Lower lobe of right lung (tissue), 2 donors: ENCODE data around the gene DAB2IP. TPM values are rescaled to one million over a fixed set of nuclear protein-coding genes. Genes with fewer than 3 reads are reported as not detected.
A peak's percentile ranks its signal among the peaks of the same experiment; 100 is the strongest.
"Not testable (repeated sequence)": the region's sequence is repeated elsewhere in the genome, so short reads cannot be mapped to it uniquely, and the experiment has no call there.

Experiments
- ATAC-seq, 2 donors: fragments of 200-7000 bp; cut with Tn5 transposase; one replicate each; pipeline ENCODE4 v1.9.1; 2020 to 2022; ENCODE audit warnings: mild to moderate bottlenecking in 2 of 2, moderate library complexity in 2 of 2
- DNase-seq: peaks from one replicate; pipeline ENCODE4 v3.0.0-alpha.2; 2020
- H3K27ac ChIP-seq: fragments of 200-600 bp; one replicate; pipeline ENCODE4 v1.8.0; 2022
- H3K27me3 ChIP-seq: fragments of 200-600 bp; one replicate; pipeline ENCODE4 v1.8.0; 2022; ENCODE audit warnings: low read depth
- H3K36me3 ChIP-seq: fragments of 200-600 bp; one replicate; pipeline ENCODE4 v1.8.0; 2022; ENCODE audit warnings: mild to moderate bottlenecking
- H3K4me1 ChIP-seq: fragments of 200-600 bp; one replicate; pipeline ENCODE4 v1.8.0; 2022
- H3K4me3 ChIP-seq: fragments of 200-600 bp; one replicate; pipeline ENCODE4 v1.8.0; 2022; ENCODE audit warnings: mild to moderate bottlenecking
- H3K9me3 ChIP-seq: fragments of 200-600 bp; one replicate; pipeline ENCODE4 v1.8.0; 2022
- intact Hi-C: fragments of 100-400 bp; cut with DNase I; formaldehyde crosslinking; loops from one replicate; pipeline ENCODE4 v1.11.0; 2022
- total RNA-seq: library from RNA; stranded (reverse); fragmentation: NEBNext Ultra II Directional; extraction: Animal tissue kit (Norgen Biotek cat#: 25700); gene quantifications from one replicate; pipeline ENCODE4 v1.2.1, GENCODE V29; 2021
- TF ChIP-seq, protein P1 (sequence below): fragments of 200-600 bp; IDR thresholded peaks from one replicate; pipeline ENCODE4 v1.8.0; 2022; ENCODE audit warnings: antibody characterized with exemption, mild to moderate bottlenecking
- donor health status: DM: no; HTN: yes; CAD: no; lungs with severe emphysema.

Gene DAB2IP
- total RNA-seq, 1 donor from 2014 or later, result 54.1 TPM

DNA sequence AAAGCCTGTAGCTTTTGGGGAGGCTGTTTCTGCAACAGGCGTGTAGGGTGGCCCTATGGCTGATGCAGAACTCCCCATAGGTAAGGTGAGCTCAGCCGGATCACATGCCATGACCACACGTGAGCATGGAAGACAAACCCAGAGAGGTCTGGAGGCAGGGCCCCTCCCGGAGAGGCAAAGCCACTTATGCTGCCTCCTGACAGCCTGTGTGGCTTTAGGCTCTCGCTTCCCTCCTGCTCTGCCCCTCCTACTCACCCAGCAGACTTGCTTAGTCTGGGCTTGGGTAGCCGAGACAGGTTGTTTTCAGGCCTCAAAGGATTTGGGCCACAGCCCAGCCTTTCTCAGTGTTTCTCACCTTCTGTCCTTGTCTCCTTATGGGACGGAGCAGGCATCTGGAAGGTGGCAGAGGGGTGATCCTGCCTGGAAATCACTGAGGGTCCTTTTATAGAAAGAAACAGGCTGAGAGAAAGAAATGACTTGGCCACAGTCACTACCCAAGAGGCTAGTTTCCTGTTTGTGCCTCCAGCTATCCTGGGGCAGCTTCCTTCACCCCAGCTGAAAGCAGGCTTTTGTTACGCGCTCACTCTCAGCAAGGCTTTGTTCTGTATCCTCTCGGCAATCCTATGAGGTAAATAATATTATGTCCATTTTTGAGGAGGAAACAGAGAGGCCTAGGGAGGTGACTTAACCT is 89.9 kb downstream of the DAB2IP start:
- Histone ChIP-seq H3K27me3 (no peaks in the 10 kb centered on the region), H3K27ac (peak overlapping the region; percentile 53), H3K4me1 (peaks cover 93% of the 10 kb centered on the region), H3K36me3 (no peaks in the 10 kb centered on the region), H3K4me3 (no peak overlapping the region), H3K9me3 (no peaks in the 10 kb centered on the region)
- intact Hi-C loops, result no loop called here
- no peak for DNase-seq
- TF ChIP-seq, protein P1, sequence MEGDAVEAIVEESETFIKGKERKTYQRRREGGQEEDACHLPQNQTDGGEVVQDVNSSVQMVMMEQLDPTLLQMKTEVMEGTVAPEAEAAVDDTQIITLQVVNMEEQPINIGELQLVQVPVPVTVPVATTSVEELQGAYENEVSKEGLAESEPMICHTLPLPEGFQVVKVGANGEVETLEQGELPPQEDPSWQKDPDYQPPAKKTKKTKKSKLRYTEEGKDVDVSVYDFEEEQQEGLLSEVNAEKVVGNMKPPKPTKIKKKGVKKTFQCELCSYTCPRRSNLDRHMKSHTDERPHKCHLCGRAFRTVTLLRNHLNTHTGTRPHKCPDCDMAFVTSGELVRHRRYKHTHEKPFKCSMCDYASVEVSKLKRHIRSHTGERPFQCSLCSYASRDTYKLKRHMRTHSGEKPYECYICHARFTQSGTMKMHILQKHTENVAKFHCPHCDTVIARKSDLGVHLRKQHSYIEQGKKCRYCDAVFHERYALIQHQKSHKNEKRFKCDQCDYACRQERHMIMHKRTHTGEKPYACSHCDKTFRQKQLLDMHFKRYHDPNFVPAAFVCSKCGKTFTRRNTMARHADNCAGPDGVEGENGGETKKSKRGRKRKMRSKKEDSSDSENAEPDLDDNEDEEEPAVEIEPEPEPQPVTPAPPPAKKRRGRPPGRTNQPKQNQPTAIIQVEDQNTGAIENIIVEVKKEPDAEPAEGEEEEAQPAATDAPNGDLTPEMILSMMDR, result no peak
- ATAC-seq, result no peak

DNA sequence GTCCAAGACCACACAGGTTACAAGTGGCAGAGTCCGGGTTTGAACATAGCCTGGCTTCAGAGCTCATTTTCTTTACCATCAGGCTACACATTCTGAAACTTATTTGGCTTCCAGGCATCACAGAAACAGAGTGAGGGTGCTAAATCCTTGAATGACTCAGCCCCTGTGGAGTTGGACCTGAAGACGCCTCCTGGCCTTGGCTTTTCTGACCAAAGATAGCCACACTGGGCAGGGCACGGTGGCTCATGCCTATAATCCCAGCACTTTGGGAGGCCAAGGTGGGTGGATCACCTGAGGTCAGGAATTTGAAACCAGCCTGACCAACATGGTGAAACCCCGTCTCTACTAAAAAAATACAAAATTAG is 90.5 kb downstream of the DAB2IP start:
- H3K27me3 ChIP-seq, ATAC-seq, DNase-seq, intact Hi-C loops, H3K9me3 ChIP-seq, H3K36me3 ChIP-seq, H3K4me3 ChIP-seq: not testable (repeated sequence)
- Histone ChIP-seq H3K27ac (peak overlapping the region; percentile 53), H3K4me1 (peaks cover 93% of the 10 kb centered on the region)

DNA sequence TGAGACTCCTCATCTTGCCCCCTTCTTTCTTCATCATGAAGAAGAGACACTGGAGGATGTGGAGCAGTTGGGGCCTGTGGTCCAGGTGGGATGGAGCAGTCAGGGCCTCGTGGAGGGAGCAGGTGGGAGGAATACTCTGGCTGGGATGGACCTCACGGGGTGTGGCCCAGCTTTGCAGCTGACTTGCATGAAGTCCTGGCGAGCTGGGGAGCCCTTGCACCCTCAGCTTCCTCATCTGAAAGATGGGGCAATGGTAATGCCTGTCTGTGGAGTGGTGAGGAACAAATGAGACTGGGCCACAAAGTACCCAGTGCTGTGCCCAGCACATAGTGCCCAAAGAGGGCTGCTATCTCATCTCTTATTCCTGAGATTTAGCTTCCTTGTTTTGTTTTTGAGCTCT is 91.5 kb downstream of the DAB2IP start:
- ATAC-seq, result no peak
- H3K4me1 ChIP-seq, result peaks cover 89% of the 10 kb centered on the region
- H3K4me3 ChIP-seq, result peak overlapping the region; percentile 65
- H3K27ac ChIP-seq, result peak overlapping the region; percentile 83
- TF ChIP-seq, protein P1, result no peak
- H3K27me3 ChIP-seq, result no peaks in the 10 kb centered on the region
- no peaks in the 10 kb centered on the region for H3K9me3 ChIP-seq
- DNase-seq, result no peak
- no peaks in the 10 kb centered on the region for H3K36me3 ChIP-seq
- intact Hi-C loops, result no loop called here

DNA sequence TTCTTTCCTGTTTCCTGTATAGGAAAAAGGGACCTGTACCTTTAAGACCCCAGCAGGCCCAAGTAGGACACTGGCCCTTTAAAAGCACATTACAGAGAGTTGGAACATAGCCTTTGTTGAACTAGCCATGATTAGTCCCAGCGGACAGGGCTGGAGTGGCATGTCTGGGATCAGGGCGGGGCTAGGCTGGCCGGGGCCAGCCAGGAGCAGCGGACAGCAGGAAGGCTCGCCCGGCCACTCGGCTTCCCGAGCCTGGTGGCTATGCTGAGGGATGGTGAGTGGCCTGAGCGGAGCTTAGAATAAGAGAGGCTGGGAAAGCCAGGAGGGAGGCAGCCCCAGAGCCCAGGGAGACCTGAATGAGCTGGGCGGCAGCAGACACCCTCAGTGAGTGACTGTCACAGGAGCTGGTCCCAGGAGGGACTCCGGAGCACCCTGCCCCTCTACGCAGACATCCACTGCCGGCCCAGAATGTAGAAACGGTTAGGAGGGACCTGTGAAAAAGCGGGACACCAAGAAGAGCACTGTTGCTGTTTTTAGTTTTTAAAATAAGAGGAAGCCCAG is 92.1 kb downstream of the DAB2IP start:
- intact Hi-C loops, result no loop called here
- H3K9me3 ChIP-seq, result no peaks in the 10 kb centered on the region
- H3K27me3 ChIP-seq, result no peaks in the 10 kb centered on the region
- TF ChIP-seq, protein P1, result peak; percentile 37
- H3K36me3 ChIP-seq, result no peaks in the 10 kb centered on the region
- peaks cover 89% of the 10 kb centered on the region for H3K4me1 ChIP-seq
- peak; percentile 93 for ATAC-seq
- DNase-seq, result peak; percentile 87
- H3K4me3 ChIP-seq, result peak overlapping the region; percentile 65
- H3K27ac ChIP-seq, result peak overlapping the region; percentile 83

DNA sequence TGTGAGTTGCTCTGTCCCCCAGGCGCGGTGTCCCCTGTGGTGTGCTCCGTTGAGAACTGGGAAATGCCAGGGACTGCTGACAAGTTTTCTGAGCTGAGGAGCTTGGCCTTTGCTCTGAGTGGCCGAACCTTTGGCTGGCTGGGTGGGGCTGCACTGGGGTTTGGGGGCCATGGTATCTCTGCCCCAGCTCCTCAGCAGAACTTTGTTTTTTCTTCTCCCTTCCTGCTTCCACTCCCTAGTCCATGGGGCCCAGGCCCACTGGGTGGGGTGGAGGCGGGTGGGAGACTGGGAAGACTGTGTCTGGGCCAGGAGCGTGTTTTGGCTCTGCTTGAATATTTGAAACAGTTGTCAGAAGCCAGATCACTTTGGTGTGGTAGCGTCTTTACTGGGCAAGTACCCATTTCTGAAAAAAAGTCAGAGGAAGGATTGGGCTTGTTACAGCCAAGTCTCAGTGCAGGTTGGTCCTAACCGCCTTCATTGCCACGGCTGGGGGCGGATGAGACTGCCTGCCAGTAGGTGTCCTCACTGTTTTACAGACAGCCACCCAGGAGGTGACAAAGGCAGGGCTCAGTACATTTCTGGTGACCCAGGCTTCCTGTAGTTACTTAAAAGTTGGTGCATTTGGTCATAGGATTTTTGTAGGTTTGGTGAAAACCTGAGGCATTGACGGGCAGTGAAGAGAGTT is 92.7 kb downstream of the DAB2IP start:
- H3K4me1 ChIP-seq, result peaks cover 89% of the 10 kb centered on the region
- H3K27ac ChIP-seq, result peak overlapping the region; percentile 83
- DNase-seq (no peak), ATAC-seq (peak; percentile 68 to 81)
- TF ChIP-seq, protein P1, result peak; percentile 53
- H3K36me3 ChIP-seq, result no peaks in the 10 kb centered on the region
- intact Hi-C loops, result no loop called here
- H3K27me3 ChIP-seq, result no peaks in the 10 kb centered on the region
- H3K9me3 ChIP-seq, result no peaks in the 10 kb centered on the region
- peak overlapping the region; percentile 65 for H3K4me3 ChIP-seq
